ENCODE results near the gene WDHD1. TPM values are rescaled to one million over a fixed set of nuclear protein-coding genes. Genes with fewer than 3 reads are reported as not detected.
"Not testable (repeated sequence)": the region's sequence is repeated elsewhere in the genome, so short reads cannot be mapped to it uniquely, and the experiment has no call there.

WDHD1 gene
- total RNA-seq, 1 donor: 4.3 TPM

DNA sequence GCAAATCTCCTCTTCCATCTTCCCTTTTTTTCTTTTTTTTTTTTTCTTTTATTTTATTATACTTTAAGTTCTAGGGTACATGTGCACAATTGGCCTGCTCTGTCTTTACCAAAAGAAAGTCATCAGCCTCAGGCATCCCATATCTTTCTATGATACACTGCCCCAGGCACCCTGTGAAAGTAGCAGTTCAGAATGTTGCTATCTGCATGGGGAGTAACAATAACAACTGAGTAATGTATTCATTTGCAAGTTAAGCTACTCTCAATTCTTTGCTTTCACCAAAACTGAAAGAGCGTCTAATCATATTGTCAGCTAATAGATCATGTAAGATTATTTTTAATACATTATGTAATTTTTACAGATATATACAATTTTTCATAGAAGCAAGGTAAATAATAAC, 110.8 kb downstream of the WDHD1 start:
- Histone ChIP-seq H4K20me1 (ENCODE audit: insufficient read depth, low read length) (no peaks in the 10 kb centered on the region), H3K4me3 (ENCODE audit: insufficient read depth, low read length) (no peak overlapping the region), H3K36me3 (ENCODE audit: insufficient read depth, low read length) (no peaks in the 10 kb centered on the region), H3K27ac (ENCODE audit: low read depth, low read length) (no peak overlapping the region), H3K9me3 (ENCODE audit: low read depth, low read length) (no peaks in the 10 kb centered on the region), H2AFZ (ENCODE audit: low read length) (no peak overlapping the region), H3K4me1 (ENCODE audit: insufficient read depth, low read length) (no peaks in the 10 kb centered on the region), H3K79me2 (ENCODE audit: insufficient read depth, low read length) (no peaks in the 10 kb centered on the region), H3K27me3 (ENCODE audit: insufficient read depth, low read length) (no peaks in the 10 kb centered on the region), H3K4me2 (ENCODE audit: insufficient read depth, low read length) (no peak overlapping the region)
- peak; percentile 72 for DNase-seq (ENCODE audit: insufficient read length, low spot score, missing footprints)
- TF ChIP-seq, protein P1, sequence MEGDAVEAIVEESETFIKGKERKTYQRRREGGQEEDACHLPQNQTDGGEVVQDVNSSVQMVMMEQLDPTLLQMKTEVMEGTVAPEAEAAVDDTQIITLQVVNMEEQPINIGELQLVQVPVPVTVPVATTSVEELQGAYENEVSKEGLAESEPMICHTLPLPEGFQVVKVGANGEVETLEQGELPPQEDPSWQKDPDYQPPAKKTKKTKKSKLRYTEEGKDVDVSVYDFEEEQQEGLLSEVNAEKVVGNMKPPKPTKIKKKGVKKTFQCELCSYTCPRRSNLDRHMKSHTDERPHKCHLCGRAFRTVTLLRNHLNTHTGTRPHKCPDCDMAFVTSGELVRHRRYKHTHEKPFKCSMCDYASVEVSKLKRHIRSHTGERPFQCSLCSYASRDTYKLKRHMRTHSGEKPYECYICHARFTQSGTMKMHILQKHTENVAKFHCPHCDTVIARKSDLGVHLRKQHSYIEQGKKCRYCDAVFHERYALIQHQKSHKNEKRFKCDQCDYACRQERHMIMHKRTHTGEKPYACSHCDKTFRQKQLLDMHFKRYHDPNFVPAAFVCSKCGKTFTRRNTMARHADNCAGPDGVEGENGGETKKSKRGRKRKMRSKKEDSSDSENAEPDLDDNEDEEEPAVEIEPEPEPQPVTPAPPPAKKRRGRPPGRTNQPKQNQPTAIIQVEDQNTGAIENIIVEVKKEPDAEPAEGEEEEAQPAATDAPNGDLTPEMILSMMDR (IDR thresholded peaks at IDR 0.05; ENCODE audit: extremely low read depth, low read depth, low read length): no peak

GRCh38 chr14:54909817-54910558, 116.9 kb downstream of the WDHD1 start:
- H3K9me3 ChIP-seq (ENCODE audit: low read depth, low read length): no peaks in the 10 kb centered on the region
- H4K20me1 ChIP-seq (ENCODE audit: insufficient read depth, low read length): no peaks in the 10 kb centered on the region
- DNase-seq (ENCODE audit: insufficient read length, low spot score, missing footprints): no peak
- H3K27me3 ChIP-seq (ENCODE audit: insufficient read depth, low read length): no peaks in the 10 kb centered on the region
- no peak overlapping the region for H3K4me2 ChIP-seq (ENCODE audit: insufficient read depth, low read length)
- H3K4me3 ChIP-seq (ENCODE audit: insufficient read depth, low read length): no peak overlapping the region
- no peaks in the 10 kb centered on the region for H3K36me3 ChIP-seq (ENCODE audit: insufficient read depth, low read length)
- no peak overlapping the region for H3K27ac ChIP-seq (ENCODE audit: low read depth, low read length)
- TF ChIP-seq, protein P1 (IDR thresholded peaks at IDR 0.05; ENCODE audit: extremely low read depth, low read depth, low read length): no peak
- H2AFZ ChIP-seq (ENCODE audit: low read length): no peak overlapping the region
- no peaks in the 10 kb centered on the region for H3K4me1 ChIP-seq (ENCODE audit: insufficient read depth, low read length)
- H3K79me2 ChIP-seq (ENCODE audit: insufficient read depth, low read length): no peaks in the 10 kb centered on the region

DNA sequence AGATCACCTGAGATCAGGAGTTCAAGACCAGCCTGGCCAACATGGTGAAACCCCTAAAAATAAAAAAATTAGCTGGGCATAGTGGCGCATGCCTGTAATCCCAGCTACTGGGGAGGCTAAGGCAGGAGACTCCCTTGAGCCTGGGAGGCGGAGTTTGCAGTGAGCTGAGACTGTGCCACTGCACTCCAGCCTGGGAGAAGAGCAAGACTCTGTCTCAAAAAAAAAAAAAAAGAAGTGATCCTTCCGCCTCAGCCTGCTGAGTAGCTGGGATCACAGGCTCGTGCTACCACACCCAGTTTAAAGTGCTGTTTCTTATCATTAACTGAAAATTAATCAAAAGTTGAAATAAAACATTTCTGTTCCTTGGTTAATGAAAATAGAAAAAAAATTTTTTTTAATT, 117.9 kb downstream of the WDHD1 start:
- not testable (repeated sequence) for H3K4me3 ChIP-seq (ENCODE audit: insufficient read depth, low read length)

DNA sequence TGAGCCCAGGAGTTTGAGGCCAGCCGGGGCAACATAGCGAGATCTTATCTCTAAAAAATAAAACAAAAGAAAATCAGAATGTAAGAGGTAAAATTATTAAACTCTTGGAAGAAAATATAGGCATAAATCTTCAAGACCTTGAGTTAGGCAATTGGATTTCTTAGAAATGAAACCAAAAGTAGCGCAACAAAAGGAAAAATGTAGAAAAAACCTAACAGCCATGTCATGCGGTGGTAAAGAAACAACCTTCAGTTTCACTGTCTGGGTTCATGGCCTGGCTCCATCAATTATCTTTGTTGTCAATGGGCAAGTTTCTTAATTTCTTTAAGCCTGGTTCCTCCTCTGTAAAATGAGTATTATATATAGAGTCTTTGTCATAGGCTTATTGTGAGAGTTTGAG, 118.7 kb downstream of the WDHD1 start:
- Histone ChIP-seq H3K27ac (ENCODE audit: low read depth, low read length) (no peak overlapping the region), H3K9me3 (ENCODE audit: low read depth, low read length) (no peaks in the 10 kb centered on the region), H3K4me1 (ENCODE audit: insufficient read depth, low read length) (no peaks in the 10 kb centered on the region), H4K20me1 (ENCODE audit: insufficient read depth, low read length) (no peaks in the 10 kb centered on the region), H3K79me2 (ENCODE audit: insufficient read depth, low read length) (no peaks in the 10 kb centered on the region), H3K4me3 (ENCODE audit: insufficient read depth, low read length) (no peak overlapping the region), H3K27me3 (ENCODE audit: insufficient read depth, low read length) (no peaks in the 10 kb centered on the region), H3K36me3 (ENCODE audit: insufficient read depth, low read length) (no peaks in the 10 kb centered on the region), H3K4me2 (ENCODE audit: insufficient read depth, low read length) (no peak overlapping the region), H2AFZ (ENCODE audit: low read length) (no peak overlapping the region)
- DNase-seq (ENCODE audit: insufficient read length, low spot score, missing footprints): no peak
- TF ChIP-seq, protein P1 (IDR thresholded peaks at IDR 0.05; ENCODE audit: extremely low read depth, low read depth, low read length): no peak

More for the DNA sequence above, 117.9 kb downstream of the WDHD1 start:
- not testable (repeated sequence) for H3K4me1 ChIP-seq (ENCODE audit: insufficient read depth, low read length); H2AFZ ChIP-seq (ENCODE audit: low read length); DNase-seq (ENCODE audit: insufficient read length, low spot score, missing footprints); H3K4me2 ChIP-seq (ENCODE audit: insufficient read depth, low read length); H3K79me2 ChIP-seq (ENCODE audit: insufficient read depth, low read length); H3K36me3 ChIP-seq (ENCODE audit: insufficient read depth, low read length); H3K27me3 ChIP-seq (ENCODE audit: insufficient read depth, low read length); H3K9me3 ChIP-seq (ENCODE audit: low read depth, low read length); H4K20me1 ChIP-seq (ENCODE audit: insufficient read depth, low read length); H3K27ac ChIP-seq (ENCODE audit: low read depth, low read length)

Measured in osteoblast (primary cell).